Breast epithelium (tissue), 3 donors: ENCODE measurements around the gene FAM120A.

Experiments used
- POLR2AphosphoS5 ChIP-seq, 3 donors: sonication (generic); formaldehyde crosslinking; IDR thresholded peaks; one replicate each; pipeline ENCODE4 v1.6.1; 2017; ENCODE audit warnings: antibody characterized with exemption in 3 of 3
- TF ChIP-seq, protein P1 (sequence below), 3 donors: fragments of 450-650 bp; IDR thresholded peaks; one replicate each; pipeline ENCODE4 v1.5.1; 2016 to 2017; ENCODE audit warnings: antibody characterized with exemption in 3 of 3, mild to moderate bottlenecking in 3 of 3, moderate library complexity in 3 of 3

GRCh38 chr9:93597871-93598646 is 146.6 kb downstream of the FAM120A start:
- TF ChIP-seq, protein P1, sequence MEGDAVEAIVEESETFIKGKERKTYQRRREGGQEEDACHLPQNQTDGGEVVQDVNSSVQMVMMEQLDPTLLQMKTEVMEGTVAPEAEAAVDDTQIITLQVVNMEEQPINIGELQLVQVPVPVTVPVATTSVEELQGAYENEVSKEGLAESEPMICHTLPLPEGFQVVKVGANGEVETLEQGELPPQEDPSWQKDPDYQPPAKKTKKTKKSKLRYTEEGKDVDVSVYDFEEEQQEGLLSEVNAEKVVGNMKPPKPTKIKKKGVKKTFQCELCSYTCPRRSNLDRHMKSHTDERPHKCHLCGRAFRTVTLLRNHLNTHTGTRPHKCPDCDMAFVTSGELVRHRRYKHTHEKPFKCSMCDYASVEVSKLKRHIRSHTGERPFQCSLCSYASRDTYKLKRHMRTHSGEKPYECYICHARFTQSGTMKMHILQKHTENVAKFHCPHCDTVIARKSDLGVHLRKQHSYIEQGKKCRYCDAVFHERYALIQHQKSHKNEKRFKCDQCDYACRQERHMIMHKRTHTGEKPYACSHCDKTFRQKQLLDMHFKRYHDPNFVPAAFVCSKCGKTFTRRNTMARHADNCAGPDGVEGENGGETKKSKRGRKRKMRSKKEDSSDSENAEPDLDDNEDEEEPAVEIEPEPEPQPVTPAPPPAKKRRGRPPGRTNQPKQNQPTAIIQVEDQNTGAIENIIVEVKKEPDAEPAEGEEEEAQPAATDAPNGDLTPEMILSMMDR (IDR thresholded peaks at IDR 0.05): no peak
- no peak for TF ChIP-seq POLR2AphosphoS5 (IDR thresholded peaks at IDR 0.05)
